HG03280 (cell line): ENCODE measurements around the gene C13orf42.

Source experiments
- ATAC-seq: cut with Tn5 transposase; IDR thresholded peaks from one replicate; pipeline ENCODE4 v1.9.1; 2021; ENCODE audit warnings: mild to moderate bottlenecking, moderate library complexity; ENCODE audit not compliant: unreplicated experiment

C13orf42 gene

DNA sequence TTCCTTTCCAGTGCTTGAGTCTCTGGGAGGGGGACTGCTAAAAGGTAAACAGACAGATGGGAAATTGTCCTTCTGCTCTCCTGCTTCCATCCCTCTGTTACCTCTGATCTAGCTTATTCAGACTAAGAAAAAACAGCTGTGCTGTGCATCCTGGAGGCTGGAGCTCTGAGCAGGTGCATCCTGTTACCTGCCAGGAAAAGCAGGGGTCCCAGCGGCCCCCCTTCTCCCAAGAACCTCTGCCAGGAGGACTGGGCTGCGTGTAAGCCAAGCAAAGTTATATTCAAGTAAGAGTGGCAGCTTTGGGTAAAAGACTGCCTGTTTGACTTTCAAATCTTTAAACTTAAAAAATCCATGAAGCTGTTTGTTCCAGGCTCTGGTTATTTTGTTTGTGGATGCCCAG is 75.1 kb downstream of the C13orf42 start:
- no peak for ATAC-seq

DNA sequence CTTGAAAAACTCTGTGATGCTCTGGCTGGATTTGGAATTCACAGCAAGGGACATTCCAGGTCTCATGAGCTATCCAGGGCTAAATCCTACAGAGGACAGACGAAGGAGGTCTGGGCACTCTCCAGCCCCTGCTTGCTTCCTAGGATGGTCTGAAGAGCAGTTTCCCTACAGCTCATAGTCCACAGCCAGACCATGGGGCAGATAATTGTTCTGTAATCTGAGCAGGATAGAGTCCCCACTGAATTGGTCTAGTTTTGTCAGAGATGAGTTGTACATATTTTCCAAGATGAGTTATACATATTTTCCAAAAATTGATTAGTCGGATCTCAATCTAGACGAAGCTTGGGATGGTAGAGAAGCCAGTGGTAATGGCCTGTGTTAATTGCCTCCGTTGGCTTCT is 75.6 kb downstream of the C13orf42 start:
- ATAC-seq, result no peak

DNA sequence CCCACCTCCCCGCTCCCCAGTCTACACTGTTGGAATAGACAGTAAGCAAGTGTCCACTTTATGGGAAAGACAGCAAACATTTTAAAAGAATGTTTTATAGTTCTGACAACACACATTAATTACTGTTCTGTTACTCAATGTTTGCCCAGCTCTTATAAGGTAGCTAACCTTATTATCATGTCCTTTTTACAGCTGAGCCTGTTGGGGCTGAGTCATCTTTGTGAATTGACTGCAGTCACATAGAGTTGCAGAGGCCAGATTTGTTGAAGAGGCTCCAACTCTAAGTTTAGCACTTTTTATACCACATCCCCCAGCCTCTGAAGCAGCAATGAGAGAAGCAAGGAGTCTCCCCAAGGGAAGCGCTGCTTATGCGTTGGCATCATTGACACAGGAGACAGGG is 76.2 kb downstream of the C13orf42 start:
- ATAC-seq, result no peak

DNA sequence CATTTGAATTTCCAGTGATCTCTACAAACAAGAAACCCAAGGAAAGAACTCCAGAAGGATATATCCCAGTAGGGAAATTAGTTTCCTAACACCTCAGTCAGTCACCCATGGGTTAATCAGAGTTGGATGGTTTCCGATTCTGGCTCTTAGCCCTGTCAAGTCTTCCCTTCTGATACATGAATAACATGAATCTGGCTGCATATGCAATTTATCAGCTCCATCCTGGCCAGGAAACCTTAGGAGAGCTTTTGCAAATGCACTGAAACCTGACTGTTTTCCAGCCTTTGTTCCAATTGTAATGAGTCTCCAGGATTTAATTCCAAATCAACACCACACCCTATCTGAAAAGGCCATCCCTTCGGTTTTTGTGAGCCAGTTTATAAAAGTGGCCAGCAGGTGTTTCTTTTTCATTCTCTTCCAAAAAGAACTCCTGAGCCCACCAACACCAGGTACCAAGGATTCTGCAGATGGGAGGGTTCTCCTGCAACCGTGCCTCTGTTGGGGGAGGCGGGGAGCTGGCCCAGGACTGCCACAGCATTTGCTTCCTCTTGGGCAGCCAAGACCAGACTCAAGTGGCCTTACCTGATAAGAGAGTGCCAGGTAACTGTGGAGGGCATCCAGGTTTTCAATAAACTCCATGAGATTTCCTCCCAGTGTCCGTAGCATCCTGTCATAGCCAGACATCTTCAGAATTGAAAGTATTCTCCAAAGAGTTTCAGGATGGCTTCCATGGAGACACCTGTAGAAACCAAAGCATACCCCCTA is 77.5 kb downstream of the C13orf42 start:
- no peak for ATAC-seq

DNA sequence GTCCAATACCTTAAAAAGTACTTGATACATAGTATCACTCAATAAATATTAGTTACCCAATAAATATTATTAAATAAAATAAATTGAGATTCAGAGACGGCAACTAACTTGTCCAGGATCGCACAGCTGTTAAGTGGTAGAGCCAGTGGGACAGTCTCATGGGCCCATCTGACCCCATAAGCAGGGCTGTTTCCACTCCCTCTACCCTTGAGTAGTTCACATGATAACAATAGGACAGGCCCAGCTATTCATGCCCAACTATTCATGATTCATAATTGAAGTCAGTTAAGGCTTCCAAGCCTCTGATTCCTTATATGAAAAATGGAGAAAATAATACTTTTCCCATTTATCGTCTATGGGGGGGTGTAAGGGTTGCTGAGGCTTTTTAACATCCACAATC is 78.2 kb downstream of the C13orf42 start:
- ATAC-seq, result no peak
